Heart left ventricle (tissue), 16 donors: Measurements from ENCODE around the gene LGALS9C. TPM values are rescaled to one million over a fixed set of nuclear protein-coding genes. Genes with fewer than 3 reads are reported as not detected.
"Not testable (repeated sequence)": the region's sequence is repeated elsewhere in the genome, so short reads cannot be mapped to it uniquely, and the experiment has no call there.

ENCODE experiments used
- ATAC-seq, 4 donors: fragments of 200-7000 bp; cut with Tn5 transposase; one replicate each; pipeline ENCODE4 v1.9.1; 2020 to 2022; ENCODE audit warnings: moderate library complexity in 4 of 4, mild to moderate bottlenecking in 3 of 4, moderate number of reproducible peaks in 1 of 4
- DNase-seq, 5 donors: peaks; one replicate each; pipeline ENCODE4 v3.0.0-alpha.2; 2020
- H3K27ac ChIP-seq, 12 donors: fragments of 200-600 bp; sonication (generic) in 4 of 12; one replicate each; pipeline versions ENCODE4 v1.5.0 to v1.8.0; 2016 to 2022; ENCODE audit warnings: mild to moderate bottlenecking in 2 of 12
- H3K27me3 ChIP-seq, 9 donors: fragments of 200-600 bp; sonication (generic) in 2 of 9; one replicate each; pipeline versions ENCODE4 v1.5.1 to v1.8.0; 2016 to 2022; ENCODE audit warnings: mild to moderate bottlenecking in 3 of 9
- H3K36me3 ChIP-seq, 9 donors: fragments of 200-600 bp; sonication (generic) in 2 of 9; one replicate each; pipeline versions ENCODE4 v1.5.0 to v1.8.0; 2018 to 2022; ENCODE audit warnings: mild to moderate bottlenecking in 2 of 9
- H3K4me1 ChIP-seq, 12 donors: fragments of 200-600 bp; sonication (generic) in 4 of 12; one replicate each; pipeline versions ENCODE4 v1.5.0 to v1.8.0; 2016 to 2022; ENCODE audit warnings: mild to moderate bottlenecking in 3 of 12
- H3K4me3 ChIP-seq, 12 donors: fragments of 200-600 bp; sonication (generic) in 4 of 12; one replicate each; pipeline versions ENCODE4 v1.5.0 to v1.8.0; 2017 to 2022; ENCODE audit warnings: mild to moderate bottlenecking in 9 of 12, moderate library complexity in 4 of 12
- H3K9me3 ChIP-seq, 12 donors: fragments of 200-600 bp; sonication (generic) in 4 of 12; one replicate each; pipeline versions ENCODE4 v1.5.0 to v1.8.0; 2016 to 2022; ENCODE audit warnings: mild to moderate bottlenecking in 1 of 12
- WGBS, 4 donors: extraction: QIAGEN DNeasy Blood & Tissue Kit in 2 of 4; methylation state at CpG; one replicate each; pipeline versions ENCODE4 v1.1.5 to v1.1.7; 2013 to 2018; 5-methylcytosine and 5-hydroxymethylcytosine counted together
- intact Hi-C, 10 donors: fragments of 100-400 bp; cut with DNase I; formaldehyde crosslinking; loops; one replicate each; pipeline versions ENCODE4 v1.11.1 to v1.14.2; 2022
- polyA plus RNA-seq, 2 donors: library from polyadenylated mRNA; stranded (reverse); fragments of 200-250 nt; gene quantifications; one replicate each; pipeline ENCODE4 v1.2.3, GENCODE V29; 2013
- total RNA-seq, 9 donors: library from RNA; depleted of rRNA in 2 of 9; stranded (reverse); fragments of >200 nt in 2 of 9; fragmentation: NEBNext Ultra II Directional in 3 of 9; extraction: Animal tissue kit (Norgen Biotek cat#: 25700) in 3 of 9; gene quantifications; one replicate each; pipeline versions ENCODE4 v1.1.0 to v1.2.4, GENCODE V29; 2016 to 2023
- donor health status: ischemic (EF 13 %, LVEDD 7.1; RV severe dilation, severe dysfunction).
- donor health status: healthy with polysubstance abuse.
- donor health status: DM: no; HTN: yes; CAD: no.
- donor health status: DM: no; HTN: no; CAD: no.
- donor health status: ischemic (EF 25% LVEDD 6.9; RV normal size, moderate dysfunction).
- donor health status: ischemic (EF 25% LVEDD 5.7; RV mildly dilated, moderate dysfunction).
- donor health status: healthy.
- donor health status: DM: yes; HTN: yes; CAD: no.
- donor health status: ischemic (EF 35%, LVEDD 5.7; RV mildly dilated, moderate dysfunction).
- donor health status: nonischemic (EF 11% LVEDD 7.7; RV severe dilation, severe dysfunction).
- donor health status: DM: yes; HTN: yes; CAD: no.
- donor health status: PGD.
- donor health status: ischemic (EF 29% LVEDD 5.4; RV normal size, mild dysfunction).
- donor health status: nonischemic (EF 23%, LVEDD 6.1; RV moderate dilation, normal function).

LGALS9C gene
- total and polyA plus RNA-seq, 11 donors = 0.43 TPM; not detected in 10

GRCh38 chr17:18478362-18478761, 1.8 kb downstream of the LGALS9C start:
- peak in 3 of 4 donors; percentile 59 to 77 (median 70) for ATAC-seq
- WGBS, 4 donors = 40 to 100% (median 48%) methylated on average over 1 to 7 of the region's 12 CpGs

GRCh38 chr17:18478977-18479595, 2.5 kb downstream of the LGALS9C start:
- WGBS, 4 donors = 62 to 82% (median 69%) methylated on average over 4 to 6 of the region's 10 CpGs; no CpG with 5 or more reads in 1 of the 4 donors
- H3K27ac ChIP-seq, H3K36me3 ChIP-seq, H3K27me3 ChIP-seq, H3K4me1 ChIP-seq, intact Hi-C loops, DNase-seq, H3K4me3 ChIP-seq, H3K9me3 ChIP-seq: not testable (repeated sequence)
- ATAC-seq = peak in 2 of 4 donors; percentile 39 to 47

More at GRCh38 chr17:18478362-18478761, 1.8 kb downstream of the LGALS9C start:
- H3K36me3 ChIP-seq, H3K9me3 ChIP-seq, intact Hi-C loops, H3K4me1 ChIP-seq, DNase-seq, H3K4me3 ChIP-seq, H3K27ac ChIP-seq, H3K27me3 ChIP-seq: not testable (repeated sequence)

- H3K4me1 ChIP-seq, ATAC-seq, H3K9me3 ChIP-seq, H3K36me3 ChIP-seq, H3K4me3 ChIP-seq, DNase-seq, intact Hi-C loops, H3K27ac ChIP-seq, H3K27me3 ChIP-seq: not testable (repeated sequence)
- 86 to 100% (median 96%) methylated on average over 2 of the region's 3 CpGs for WGBS, 4 donors
Observed at GRCh38 chr17:18481775-18482174, 5.2 kb downstream of the LGALS9C start.

- 66 to 82% (median 67%) methylated on average over 4 to 6 of the region's 10 CpGs; no CpG with 5 or more reads in 1 of the 4 donors for WGBS, 4 donors
Observed at GRCh38 chr17:18485936-18486464, 9.4 kb downstream of the LGALS9C start.

GRCh38 chr17:18487633-18488032, 11.0 kb downstream of the LGALS9C start:
- H3K9me3 ChIP-seq, intact Hi-C loops, H3K27ac ChIP-seq, H3K36me3 ChIP-seq, H3K27me3 ChIP-seq, H3K4me1 ChIP-seq, H3K4me3 ChIP-seq, ATAC-seq, DNase-seq: not testable (repeated sequence)
- WGBS, 4 donors = 73 to 86% (median 75%) methylated on average over 3 of the region's 10 CpGs

More at GRCh38 chr17:18485936-18486464, 9.4 kb downstream of the LGALS9C start:
- H3K36me3 ChIP-seq, H3K27me3 ChIP-seq, ATAC-seq, DNase-seq, H3K27ac ChIP-seq, intact Hi-C loops, H3K9me3 ChIP-seq, H3K4me1 ChIP-seq, H3K4me3 ChIP-seq: not testable (repeated sequence)

GRCh38 chr17:18488622-18489021, 12.0 kb downstream of the LGALS9C start:
- H3K9me3 ChIP-seq, H3K36me3 ChIP-seq, DNase-seq, intact Hi-C loops, H3K27me3 ChIP-seq, ATAC-seq, H3K4me1 ChIP-seq, H3K4me3 ChIP-seq, H3K27ac ChIP-seq: not testable (repeated sequence)
- WGBS, 4 donors = 52 to 69% (median 64%) methylated on average over 6 to 14 of the region's 15 CpGs

GRCh38 chr17:18490016-18490415, 13.4 kb downstream of the LGALS9C start:
- DNase-seq, H3K36me3 ChIP-seq, H3K27me3 ChIP-seq, H3K9me3 ChIP-seq, H3K4me3 ChIP-seq, intact Hi-C loops, ATAC-seq, H3K4me1 ChIP-seq, H3K27ac ChIP-seq: not testable (repeated sequence)
- WGBS, 4 donors = 75 to 94% methylated on average over 2 to 3 of the region's 7 CpGs; no CpG with 5 or more reads in 2 of the 4 donors

- H3K4me1 ChIP-seq, H3K27me3 ChIP-seq, H3K9me3 ChIP-seq, intact Hi-C loops, DNase-seq, H3K27ac ChIP-seq, H3K4me3 ChIP-seq, ATAC-seq, H3K36me3 ChIP-seq: not testable (repeated sequence)
- WGBS, 4 donors = 60 to 89% (median 65%) methylated on average over 10 to 15 of the region's 23 CpGs
Observed at GRCh38 chr17:18492712-18493480, 16.3 kb downstream of the LGALS9C start.

- H3K4me1 ChIP-seq, H3K27ac ChIP-seq, H3K27me3 ChIP-seq, H3K36me3 ChIP-seq, H3K4me3 ChIP-seq, DNase-seq, H3K9me3 ChIP-seq, intact Hi-C loops: not testable (repeated sequence)
- WGBS, 4 donors = 36 to 51% (median 46%) methylated on average over 5 to 10 of the region's 13 CpGs
- peak in 1 of 4 donors; percentile 28 for ATAC-seq
Observed at GRCh38 chr17:18494250-18494768, 17.7 kb downstream of the LGALS9C start.
